Muscle of back (tissue), 11 donors: ENCODE data around the gene FANK1. TPM values are rescaled to one million over a fixed set of nuclear protein-coding genes. Genes with fewer than 3 reads are reported as not detected.
"Not testable (repeated sequence)": the region's sequence is repeated elsewhere in the genome, so short reads cannot be mapped to it uniquely, and the experiment has no call there.

Experiments
- DNase-seq, 3 donors: peaks; one replicate each; pipeline versions ENCODE4 v3.0.0 to v3.0.0-alpha.2; 2013
- polyA plus RNA-seq, 10 donors: library from polyadenylated mRNA; unstranded; fragments of 120-200 nt; gene quantifications; one replicate each; pipeline ENCODE4 v1.2.1, GENCODE V29; 2013; ENCODE audit not compliant: insufficient read length in 10 of 10

The FANK1 gene
- polyA plus RNA-seq, 10 donors: 0.27 to 2.3 (median 0.68) TPM

DNA sequence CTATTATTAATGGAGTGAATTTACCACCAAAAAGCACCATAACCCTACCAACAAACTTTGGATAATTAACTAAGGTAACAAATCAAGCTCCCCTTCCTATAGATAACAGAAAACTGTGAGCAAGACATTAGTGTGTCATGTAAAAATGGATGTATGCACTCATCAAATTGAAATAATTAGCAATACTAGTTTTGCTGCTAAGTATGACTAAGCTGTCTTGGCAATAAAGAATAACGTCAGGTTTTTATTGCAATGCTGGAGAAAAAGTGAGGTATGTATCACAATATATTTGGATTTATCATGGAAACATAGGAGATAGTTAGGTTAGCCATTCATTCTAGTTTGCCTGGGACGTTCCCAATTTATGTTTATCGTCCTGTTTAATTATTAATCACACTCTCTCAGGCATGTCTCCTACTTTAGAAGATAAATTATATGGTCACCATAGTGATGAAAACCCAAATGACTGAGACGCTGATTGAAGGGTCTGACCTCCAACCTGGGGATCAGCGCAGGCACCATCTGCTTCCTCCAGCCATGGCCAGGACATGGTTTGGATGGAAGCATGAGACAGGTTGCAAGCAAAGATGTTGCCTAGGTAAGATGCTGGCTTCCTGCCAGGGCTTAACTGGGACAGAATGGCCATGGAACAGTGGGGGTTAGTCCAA is 125.6 kb downstream of the FANK1 start:
- no peak for DNase-seq

DNA sequence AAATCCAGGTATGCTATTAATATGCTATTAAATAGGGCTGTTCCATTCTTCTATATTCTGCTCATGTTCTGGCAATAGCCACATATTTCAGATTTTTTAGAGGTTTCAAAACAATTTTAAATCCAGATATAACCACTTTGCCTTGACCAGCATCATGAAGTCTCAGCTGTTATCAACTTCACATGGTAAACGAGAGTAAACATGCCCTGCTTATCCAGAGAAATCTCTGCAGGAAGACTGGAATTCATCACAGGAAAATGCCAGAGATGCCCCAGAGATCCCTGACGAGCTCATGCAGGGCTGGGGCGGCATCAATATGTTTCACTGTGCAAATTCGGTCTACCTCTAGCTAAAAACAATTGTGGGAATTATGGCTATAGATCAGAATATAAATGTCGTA is 126.5 kb downstream of the FANK1 start:
- DNase-seq: no peak

DNA sequence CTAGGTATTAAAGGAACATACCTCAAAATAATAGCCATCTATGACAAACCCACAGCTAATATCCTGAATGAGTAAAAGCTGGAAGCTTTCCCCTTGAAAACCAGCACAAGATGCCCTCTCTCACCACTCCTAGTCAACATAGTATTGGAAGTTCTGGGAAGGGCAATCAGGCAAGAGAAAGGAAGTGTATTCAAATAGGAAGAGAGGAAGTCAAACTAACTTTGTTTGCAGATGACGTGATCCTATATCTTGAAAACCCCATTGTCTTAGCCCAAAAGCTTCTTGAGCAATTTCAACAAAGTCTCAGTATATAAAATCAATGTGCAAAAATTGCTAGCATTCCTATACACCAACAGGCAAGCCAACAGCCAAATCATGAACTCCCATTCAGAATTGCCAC is 131.3 kb downstream of the FANK1 start:
- DNase-seq: no peak

DNA sequence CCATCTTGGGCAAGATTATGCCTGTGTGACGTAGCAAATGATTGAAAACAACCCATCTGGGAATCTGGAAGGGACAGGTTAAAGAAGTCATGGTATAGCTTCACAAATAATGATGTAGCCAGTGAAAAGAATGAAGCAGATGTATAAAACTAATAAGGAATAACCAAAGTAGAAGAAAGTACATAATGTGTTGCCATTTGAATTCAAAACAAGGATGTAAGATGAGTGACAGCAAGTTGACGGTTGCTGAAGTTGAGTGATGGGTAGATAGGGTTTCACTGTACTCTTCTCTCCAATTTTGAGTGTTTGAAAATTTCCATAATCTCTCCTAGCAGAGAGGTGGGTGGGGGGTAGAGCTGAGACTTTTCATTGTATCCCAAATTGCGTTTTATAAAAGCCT is 133.6 kb downstream of the FANK1 start:
- no peak for DNase-seq

DNA sequence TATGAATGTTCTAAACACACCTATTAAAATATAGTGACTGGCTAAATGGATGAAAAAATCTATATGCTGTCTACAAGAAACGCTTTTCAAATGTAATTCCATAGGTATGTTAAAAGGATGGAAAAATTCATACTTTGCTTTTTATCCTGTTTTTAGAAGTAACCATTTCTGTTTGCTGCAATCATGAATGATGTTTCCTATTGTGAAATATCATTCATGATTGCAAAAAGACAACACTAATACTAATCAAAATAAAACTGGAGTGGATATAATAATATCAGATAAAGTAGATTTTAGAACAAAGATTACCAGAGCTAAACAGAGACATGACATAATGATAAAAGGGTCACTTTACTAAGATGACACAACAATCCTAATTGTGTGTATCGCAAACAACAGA is 138.2 kb downstream of the FANK1 start:
- no peak for DNase-seq

DNA sequence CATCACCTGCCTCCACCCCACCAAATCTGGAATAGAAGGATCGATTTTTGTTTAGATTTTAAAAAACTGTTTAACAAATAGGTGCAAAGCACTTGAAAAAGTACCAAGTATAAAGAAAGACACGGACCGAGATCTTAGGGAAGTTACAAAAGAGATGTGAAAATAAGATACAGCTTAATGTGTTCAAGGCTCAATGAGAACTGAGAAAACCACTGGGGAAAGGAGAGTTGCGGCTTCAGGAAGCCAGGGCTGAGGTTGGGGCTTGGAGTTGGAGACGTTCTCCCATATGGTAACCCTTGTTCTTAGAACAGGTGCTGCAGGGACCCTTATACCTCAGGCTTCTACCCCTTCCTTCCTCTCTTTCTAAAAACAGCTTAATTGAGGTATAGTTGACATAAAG is 140.2 kb downstream of the FANK1 start:
- DNase-seq: no peak

DNA sequence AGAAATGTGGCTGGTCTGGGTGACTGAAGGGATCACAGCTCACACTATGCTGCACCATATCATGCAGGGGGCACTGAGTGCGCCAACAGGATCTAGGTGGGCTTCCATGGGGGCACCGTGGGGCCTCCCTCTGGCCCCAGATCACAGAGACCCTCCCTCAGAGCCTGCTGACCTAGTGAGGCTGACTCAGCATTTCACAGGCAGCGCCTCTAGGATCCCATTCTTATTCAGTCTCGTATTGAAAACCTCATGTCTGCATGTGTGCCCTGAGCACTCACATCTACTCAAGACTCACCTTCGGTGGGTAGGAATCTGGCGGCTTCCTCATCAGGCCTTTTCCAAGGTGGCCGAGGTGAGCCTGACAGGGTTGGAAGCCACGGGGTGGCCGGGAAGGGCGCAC is 141.6 kb downstream of the FANK1 start:
- DNase-seq: no peak

DNA sequence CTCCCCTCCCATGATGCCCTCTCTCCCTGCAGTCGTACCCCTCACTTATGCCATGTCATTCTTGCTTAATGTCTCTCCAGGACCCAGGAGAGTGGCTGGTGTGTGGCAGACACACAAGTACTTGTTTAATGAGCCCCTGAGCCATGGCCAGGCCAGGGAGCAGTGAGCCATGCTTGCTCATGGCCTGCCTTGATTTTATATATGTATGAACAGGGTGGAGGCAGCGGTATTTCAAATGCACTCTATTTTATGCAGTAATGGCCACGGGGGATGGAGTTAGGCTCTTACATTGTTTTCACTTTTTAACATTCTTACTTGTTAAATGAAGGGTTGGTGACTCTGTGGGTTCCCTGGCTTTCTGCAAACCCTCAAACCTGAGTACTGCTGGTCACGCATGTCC is 144.8 kb downstream of the FANK1 start:
- DNase-seq: no peak

DNA sequence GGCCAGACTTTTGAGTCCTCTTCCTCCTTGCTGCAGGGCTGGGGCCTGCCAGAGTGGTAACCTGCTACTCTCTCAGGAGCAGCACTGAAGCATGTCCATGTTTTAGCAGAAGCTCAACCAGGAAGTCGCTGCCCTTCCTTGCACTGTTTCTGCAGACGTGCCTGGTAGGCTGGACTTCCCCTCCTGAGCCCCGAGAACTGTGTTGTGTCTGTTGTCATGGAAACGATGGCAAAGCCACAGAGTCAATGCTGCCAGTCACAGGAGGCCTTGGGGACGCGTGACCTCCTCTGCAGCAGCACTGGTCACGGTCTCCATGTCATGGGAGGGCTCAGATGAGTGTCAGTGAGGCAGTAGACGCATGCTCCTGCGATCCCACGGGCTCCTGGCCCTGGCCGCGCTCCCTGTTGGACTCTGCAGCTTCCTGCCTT is 145.5 kb downstream of the FANK1 start:
- DNase-seq: peak; percentile 59 to 91 (median 84)

DNA sequence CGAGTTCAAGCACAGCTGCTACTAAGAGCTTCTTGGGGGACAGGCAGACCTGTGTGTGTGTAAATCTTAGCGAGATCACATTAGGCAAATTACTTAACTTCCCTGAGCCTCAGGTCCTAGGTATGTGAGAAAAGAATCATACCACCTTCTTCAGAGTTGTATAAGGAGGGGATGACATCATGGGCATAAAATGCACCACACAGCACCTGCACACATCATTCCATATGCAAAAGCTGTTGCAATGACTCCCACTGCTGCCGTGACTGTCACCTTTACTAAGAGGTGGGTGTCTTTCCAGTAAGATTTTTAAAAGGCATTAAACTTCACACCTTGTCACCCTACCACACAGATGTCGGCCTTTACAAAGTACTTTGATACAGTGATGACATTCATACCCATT is 146.0 kb downstream of the FANK1 start:
- no peak for DNase-seq

DNA sequence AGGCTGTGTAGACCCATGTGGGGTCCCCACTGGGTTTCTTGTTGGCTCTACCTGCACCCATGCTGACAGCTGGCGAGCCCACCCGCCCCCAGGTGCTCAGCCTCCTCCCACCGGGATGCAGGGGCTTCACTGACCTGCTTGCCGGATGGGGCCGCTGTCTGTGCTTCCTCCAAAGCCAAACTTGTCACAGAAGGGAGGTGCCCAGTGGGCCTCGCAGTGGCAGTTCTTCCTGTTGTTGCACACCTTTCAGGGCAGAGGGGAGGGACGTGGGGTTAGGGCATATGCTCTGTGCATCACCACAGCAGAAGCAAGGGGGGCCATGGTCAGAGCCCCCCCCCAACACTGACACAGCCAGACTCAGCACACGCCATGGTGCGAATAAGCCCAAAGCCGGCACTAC is 146.5 kb downstream of the FANK1 start:
- DNase-seq: no peak

DNA sequence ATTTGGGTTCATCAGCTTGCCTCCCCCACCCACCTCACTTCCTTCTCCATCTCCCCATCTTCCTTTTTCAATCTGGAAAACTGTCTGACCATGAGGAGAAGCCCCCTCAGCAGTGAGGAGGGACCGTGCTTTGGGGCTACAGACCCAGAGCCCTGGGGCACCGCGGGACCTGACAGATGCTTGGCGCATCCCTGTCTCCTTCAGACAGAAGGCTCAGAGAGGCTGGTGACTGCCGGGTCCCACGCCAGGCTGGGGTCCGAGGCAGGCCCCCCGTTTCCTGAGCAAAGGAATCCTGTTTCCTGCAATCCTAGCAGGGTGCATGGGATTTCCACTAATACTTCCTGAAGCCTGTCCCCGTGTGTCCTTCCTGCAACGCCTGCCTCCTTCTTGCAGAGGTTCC is 147.0 kb downstream of the FANK1 start:
- no peak for DNase-seq

DNA sequence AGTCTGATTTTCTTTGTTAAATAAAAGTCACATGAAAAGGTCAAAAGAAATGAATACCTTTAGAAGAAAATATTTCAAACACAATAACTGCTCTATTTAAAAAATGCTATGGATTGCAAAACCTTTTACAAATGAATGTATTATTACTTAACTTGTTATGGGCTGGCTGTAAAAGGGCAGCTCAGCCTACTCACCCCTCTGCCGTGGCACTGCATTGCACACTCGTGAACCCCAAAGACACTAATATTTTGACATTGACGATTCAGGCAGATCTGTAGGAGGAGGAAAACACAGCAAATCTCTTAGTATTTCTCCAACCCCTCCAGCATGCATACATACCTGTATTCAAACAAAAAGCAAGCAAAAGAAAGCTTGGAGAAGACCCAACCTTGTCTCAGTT is 149.5 kb downstream of the FANK1 start:
- DNase-seq: no peak

DNA sequence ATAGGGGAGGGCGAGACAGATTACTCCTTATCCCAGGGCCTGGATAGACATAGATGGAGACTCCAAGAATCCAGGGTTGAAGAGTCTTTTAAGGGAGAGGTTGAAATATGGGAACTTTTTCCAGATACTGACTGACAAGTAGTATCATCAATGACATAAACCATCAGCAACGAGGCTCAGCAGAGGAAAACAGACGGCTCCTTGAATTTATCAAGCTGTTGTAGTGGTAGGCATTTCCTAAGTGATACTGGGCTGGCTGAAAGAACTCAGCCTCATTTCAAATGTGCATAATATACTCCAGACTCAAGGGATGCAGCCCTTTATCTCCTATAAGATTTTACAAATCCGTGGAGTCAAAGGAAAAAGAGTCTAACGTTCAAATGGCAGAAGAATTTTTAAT is 150.5 kb downstream of the FANK1 start:
- DNase-seq: no peak

DNA sequence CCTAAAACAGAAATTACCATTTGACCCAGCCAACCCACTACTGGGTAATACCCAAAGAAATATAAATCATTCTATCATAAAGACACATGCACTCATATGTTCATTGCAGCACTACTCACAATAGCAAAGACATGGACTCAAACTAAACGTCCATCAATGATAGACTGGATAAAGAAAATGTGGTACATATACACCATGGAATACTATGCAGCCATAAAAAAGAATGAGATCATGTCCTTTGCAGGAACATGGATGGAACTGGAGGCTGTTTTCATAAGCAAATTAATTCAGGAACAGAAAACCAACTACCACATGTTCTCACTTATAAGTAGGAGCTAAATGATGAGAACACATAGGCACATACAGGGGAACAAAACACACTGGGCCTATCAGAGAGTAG is 151.4 kb downstream of the FANK1 start:
- not testable (repeated sequence) for DNase-seq

DNA sequence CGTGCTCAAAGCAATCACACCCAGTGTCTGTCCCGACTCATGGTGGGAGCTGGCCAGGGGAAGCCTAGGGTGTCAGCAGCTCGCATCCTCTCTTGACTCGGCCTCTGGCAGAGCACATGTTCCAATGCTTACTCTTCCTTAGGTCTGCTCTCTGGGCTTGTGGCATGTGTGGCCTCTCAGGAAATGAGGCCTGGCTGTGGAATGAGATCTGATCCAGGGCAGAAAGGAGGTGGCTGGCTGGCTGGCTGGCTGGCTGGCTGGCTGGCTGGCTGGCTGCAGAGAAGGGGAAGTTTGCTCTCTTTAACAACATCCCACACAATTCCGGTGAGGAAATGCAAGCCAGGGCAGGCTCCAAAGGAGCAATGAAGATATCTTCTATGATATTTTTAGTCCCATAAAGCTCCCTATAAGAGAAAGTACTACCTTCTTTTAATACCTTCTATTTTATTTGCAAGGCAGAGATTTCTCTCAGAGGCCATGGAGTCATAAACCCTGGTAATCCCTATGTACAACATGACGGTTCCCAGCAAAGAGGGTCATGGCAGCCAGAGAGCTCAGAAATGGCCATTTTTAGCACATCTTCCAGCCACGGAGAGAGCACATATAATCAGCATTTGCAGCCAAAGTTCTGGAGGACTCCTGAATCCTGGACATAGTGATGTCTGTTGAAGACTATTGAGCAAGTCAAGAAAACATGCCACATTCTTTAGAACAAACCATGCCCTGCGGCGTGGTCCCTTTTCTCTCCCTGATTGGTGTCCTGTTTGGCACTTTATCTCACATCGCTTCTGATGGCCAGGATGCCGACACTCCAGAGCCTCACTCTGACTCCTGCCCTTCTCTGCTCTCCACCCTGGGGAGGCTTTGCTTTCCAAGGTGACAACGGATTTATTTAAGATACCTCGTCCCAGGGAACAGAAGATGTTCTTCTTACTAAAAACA is 153.7 kb downstream of the FANK1 start:
- peak in 2 of 3 donors; percentile 35 to 49 for DNase-seq

DNA sequence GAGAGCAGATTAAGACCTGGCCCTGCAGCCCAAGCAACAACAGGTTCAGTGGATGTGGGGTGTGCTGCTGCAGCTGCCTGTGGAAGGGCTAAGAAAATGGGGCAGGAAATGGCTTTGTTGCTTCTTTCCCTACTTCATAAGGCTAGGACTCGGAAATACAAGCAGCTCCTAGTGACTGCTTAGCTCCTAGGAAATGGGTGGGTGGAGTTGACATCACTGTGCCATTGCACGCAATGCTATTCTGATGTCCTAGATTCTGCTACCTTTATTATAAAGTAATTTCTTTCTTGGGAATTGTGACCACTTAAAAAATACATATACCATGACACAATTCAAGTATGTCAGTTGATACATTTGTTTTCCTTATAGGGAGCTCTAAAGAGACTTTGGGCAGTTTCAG is 155.8 kb downstream of the FANK1 start:
- no peak for DNase-seq

DNA sequence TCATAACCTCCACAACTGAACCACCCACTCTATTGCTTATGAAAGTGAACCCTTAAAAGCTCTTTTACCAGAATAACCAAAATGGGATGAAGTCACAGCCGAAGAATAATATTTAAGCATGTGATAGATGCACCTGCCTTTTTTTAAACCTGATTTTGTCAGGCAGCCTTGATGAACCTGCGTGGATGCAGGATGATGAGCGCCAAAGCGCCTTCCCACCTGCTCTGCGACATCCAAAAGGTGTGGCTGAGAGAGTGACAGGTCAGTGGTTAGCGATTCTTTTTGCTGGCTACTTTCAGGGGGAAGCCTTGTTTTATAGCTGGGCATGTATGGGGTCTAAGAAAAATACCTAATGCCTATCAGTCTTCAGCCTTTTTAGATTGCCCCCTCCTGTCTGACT is 157.8 kb downstream of the FANK1 start:
- no peak for DNase-seq

DNA sequence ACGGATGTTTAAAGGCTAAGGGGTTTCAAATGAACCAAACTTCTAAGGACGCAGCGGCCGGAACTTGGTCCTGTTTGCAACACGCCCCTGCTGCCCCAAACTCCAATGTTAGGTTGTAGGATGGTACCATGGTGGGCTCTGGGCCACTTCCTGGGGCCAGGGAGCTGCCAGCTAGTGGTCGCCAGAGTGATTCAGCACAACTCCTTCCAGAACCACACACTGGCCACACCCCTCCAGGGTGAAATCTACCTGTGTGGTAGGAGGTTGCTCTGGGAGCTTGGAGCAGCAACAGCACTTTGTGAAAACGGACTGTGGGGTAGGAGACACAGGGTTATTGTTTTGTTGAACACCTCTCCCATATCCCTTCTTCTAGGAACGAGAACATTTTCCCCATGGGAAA is 161.1 kb downstream of the FANK1 start:
- no peak for DNase-seq

DNA sequence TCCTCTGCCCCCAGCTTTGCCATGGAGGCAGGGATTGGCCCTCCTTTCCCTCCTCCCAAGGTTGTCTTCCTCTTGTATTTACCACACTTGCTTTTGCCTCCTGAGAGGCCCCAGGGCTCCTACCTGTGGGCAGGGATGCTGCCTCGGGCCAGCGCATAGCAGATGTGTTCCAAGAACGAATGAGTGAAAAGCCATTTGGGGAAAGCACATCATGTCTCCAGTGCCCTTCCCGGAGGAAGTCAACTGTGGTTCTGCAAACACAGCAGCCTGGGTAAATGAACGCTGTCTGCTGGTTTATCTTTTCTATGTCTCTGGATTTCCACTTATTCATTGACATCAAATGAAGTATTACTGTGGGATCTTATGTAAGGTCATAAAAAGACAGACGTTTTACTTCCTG is 161.7 kb downstream of the FANK1 start:
- DNase-seq: no peak

DNA sequence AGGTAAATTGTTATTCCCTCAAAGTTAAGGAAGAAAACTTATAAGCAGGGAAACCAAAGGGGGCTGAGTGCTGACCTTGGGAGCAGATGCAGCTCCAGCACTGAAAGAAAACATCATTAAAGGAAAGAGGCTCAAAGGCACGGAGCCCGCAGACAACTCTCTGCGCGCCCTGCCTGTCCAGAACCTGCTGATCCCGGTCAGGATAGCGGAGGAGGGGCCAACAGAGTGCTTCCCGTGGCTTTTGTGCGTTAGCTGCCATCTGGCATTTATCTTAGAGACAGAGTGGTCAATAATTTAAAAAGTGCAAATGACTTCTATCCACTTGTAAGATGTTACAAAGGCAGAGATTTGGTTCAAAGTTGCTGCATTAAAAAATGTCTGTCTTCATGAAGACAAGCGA is 162.1 kb downstream of the FANK1 start:
- no peak for DNase-seq
